GM12864 (cell line): ENCODE measurements around the gene HSD11B2.

Experiments
- DNase-seq: peaks from one replicate; pipeline ENCODE4 v3.0.0-alpha.2; 2011; ENCODE audit warnings: low read depth
- H3K4me3 ChIP-seq: 2 replicates; pipeline ENCODE4 v1.5.1; 2011; ENCODE audit warnings: mild to moderate bottlenecking, low read depth, low read length, control low read depth
- TF ChIP-seq, protein P1 (sequence below): IDR thresholded peaks from 2 replicates; pipeline ENCODE4 v1.5.1; 2011; ENCODE audit warnings: low read depth, mild to moderate bottlenecking, moderate library complexity, low read length, control low read depth, inconsistent platforms; ENCODE audit errors: missing control alignments

The HSD11B2 gene

DNA sequence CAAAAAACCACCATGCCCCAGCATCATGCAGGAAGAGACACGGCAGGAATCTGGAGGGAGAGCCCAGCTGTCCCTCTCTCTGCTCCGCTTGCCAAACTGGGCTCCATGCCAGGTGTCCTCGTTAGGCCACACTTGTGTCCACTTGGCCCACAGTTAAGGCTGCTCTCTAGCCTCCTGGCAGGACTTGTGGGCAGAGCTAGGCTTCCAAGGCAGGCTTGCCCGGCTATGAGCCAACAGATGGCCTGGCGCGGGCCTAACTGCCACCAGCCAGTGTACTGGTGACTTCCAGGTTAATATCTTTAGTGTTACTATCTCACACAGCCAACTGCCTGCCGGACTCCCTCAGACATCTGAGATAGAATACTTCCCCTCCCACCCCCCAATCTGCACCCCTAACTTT lies 39.4 kb downstream of the HSD11B2 start:
- DNase-seq, result no peak
- no peak overlapping the region for H3K4me3 ChIP-seq
- TF ChIP-seq, protein P1, sequence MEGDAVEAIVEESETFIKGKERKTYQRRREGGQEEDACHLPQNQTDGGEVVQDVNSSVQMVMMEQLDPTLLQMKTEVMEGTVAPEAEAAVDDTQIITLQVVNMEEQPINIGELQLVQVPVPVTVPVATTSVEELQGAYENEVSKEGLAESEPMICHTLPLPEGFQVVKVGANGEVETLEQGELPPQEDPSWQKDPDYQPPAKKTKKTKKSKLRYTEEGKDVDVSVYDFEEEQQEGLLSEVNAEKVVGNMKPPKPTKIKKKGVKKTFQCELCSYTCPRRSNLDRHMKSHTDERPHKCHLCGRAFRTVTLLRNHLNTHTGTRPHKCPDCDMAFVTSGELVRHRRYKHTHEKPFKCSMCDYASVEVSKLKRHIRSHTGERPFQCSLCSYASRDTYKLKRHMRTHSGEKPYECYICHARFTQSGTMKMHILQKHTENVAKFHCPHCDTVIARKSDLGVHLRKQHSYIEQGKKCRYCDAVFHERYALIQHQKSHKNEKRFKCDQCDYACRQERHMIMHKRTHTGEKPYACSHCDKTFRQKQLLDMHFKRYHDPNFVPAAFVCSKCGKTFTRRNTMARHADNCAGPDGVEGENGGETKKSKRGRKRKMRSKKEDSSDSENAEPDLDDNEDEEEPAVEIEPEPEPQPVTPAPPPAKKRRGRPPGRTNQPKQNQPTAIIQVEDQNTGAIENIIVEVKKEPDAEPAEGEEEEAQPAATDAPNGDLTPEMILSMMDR, result no peak

DNA sequence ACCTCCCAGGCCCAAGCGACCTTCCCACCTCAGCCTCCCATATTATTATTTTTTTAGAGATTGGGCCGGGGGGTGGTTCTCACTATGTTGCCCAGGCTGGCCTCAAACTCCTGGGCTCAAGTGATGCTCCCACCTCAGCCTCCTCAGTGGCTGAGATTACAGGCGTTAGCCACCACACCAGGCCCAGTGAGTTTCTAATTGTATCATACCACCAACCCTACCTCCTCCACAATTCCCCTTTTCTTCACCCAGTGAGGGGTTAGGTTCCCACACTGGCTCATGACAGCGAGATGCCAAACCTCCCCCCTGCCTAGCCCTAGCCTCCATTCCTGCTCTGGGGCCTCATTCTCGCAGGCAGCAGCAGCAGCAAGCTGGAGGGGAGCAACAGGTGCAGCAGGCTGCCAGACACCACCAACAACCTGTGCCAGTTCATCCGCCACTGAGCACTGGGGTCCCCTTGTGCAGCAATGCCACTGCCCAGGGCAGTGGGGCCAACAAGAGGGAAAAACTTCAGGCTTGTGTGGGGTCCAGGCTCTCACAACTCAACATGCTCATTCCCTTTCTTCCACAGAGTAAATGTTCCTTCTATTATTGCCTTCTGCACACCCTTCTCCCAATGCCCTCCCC lies 41.0 kb downstream of the HSD11B2 start:
- no peak for DNase-seq
- TF ChIP-seq, protein P1, result no peak
- H3K4me3 ChIP-seq, result no peak overlapping the region

DNA sequence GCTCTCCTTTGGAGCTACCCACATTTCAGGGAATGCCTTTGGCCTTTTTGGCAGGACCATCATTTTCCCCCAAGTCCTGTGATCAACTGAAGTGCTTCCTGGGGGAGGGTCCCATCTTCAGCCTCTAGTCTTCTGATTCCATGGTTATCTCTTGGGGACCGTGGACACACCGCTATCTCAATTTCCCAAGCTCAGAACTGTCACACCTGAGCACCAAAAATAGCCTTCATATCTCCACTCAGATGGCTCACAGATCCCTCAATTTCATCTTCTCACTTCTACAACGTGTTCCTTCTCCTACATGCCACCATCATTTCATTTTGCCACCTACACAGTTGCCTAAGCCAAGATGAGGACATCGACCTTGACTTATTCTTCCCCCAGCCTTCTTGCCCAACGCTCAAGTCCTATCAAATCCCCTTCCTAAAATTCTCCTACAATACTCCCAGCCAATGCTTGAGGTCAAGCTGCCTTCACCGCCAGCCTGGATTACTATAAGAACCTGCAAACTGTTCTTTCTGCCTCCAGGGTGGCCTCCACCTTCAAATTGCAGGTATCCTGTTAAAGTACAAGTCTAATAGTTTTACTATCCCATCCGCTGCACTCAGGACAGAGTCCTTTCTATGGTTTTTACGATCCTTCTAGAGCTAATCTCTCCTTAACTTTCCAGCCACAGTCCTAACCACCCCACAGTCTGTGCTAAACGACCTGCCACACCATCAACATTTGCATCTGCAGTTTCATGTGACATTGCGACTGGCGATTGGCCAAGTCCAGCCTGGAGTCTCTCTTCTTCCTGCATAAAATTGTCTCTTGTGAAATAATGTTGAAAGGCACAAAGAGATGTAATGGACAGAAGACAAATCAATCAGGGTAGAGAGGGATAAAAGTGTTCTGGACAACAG lies 43.9 kb downstream of the HSD11B2 start:
- TF ChIP-seq, protein P1, result no peak
- H3K4me3 ChIP-seq, result no peak overlapping the region
- DNase-seq, result no peak

DNA sequence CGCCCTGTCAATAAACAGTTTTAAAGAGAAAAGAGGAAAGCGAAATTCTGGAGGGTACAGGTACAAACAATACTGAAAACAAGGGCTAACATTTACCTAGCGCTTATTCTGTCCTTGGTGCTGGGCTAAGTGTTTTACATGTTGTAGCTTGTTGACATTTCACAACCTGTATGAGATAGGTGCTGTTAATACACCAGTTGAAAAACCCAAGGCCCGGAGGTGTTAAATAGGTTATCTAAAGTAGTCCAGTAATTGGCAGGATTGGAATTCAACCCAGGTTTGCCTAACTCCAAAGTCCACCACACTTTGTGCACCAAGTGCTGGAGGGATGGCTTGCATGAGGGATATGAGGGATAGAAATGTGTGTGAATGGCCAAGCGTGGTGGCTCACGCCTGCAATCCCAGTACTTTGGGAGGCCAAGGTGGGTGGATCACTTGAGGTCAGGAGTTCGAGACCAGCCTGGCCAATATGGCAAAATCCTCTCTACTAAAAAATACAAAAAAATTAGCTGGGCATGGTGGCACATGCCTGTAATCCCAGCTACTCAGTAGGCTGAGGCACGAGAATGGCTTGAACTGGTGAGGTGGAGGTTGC lies 47.1 kb downstream of the HSD11B2 start:
- TF ChIP-seq, protein P1, result no peak
- no peak for DNase-seq

DNA sequence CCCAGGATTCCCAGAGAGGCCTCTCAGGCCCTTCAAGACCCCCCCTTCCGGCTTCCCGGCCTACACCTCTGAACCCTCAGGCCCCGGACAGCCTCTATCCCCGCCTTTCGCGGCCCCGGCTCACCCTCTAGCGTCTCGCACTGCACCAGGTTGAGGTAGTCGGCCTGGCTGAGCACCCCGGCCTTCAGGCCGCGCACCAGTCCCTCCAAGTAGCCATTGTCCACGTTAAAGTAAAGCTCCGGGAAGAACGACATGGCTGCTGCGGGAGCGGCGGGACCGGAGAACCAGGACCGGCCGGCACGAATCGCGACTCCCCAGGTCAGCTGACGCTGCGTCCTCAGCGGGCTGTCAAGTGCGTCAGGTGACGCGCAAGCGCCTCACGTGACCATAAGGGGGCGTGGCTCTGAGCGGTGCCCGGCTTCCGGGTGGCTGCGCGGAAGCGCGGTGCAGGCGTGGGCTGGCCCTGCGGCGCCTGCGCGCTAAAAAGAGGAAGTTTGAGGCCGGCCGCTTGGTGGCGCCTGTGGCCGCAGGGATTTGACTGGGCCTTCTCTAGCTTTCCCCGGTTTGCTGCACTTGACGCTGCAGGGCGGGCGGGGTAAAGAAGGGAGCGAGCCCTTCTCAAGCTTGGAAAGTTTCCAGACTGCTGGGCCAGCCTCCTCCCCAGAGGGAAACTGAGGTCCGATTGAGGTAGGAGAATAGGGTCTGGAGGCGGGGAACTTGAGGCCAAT lies 50.1 kb downstream of the HSD11B2 start, which contains the start of gene ATP6V0D1:
ATP6V0D1 (minus strand) TSS at position 325 of the 728 bp plus-strand sequence; CDS start at position 254, 71 bp downstream.
- H3K4me3 ChIP-seq, result peak within 1 kb of the TSS; percentile 83
- TF ChIP-seq, protein P1, result peak; percentile 88
- peak; percentile 93 for DNase-seq

More for the DNA sequence above, 47.1 kb downstream of the HSD11B2 start:
- H3K4me3 ChIP-seq, result no peak overlapping the region

DNA sequence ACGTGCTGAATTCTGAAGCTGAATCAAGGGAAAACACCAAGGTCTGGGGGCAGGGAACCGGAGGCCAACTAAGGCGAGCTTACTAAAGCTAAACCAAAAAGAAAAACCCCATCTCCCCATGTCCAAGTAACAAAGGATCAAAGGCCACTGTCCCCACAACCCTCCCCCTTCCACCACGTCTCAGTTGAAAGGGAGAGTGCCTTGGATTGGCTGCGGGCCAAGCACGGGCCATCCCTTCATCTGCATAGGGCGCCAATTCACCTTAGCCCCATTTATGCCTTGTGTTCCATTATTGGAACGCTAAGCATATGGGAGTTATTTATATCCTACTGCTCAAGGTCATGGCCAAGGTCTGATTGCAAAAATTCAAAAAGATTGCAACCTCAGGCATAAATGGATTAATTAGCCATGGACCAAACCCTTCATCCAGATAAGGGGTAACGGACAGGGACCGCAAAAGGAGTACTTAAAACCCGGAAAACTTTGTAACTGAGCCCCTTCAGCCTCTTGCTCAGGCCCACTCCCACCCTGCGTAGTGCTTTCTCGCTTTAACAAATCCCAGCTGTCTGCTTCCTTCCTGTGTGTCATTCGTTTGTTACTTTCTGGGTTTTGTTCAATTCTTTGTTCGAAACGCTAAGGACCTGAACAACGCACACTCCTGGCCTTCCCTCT lies 50.8 kb downstream of the HSD11B2 start:
- DNase-seq, result no peak
- TF ChIP-seq, protein P1, result no peak
- H3K4me3 ChIP-seq, result peak overlapping the region; percentile 83
